Measurements from ENCODE around the gene GNPNAT1.

DNA sequence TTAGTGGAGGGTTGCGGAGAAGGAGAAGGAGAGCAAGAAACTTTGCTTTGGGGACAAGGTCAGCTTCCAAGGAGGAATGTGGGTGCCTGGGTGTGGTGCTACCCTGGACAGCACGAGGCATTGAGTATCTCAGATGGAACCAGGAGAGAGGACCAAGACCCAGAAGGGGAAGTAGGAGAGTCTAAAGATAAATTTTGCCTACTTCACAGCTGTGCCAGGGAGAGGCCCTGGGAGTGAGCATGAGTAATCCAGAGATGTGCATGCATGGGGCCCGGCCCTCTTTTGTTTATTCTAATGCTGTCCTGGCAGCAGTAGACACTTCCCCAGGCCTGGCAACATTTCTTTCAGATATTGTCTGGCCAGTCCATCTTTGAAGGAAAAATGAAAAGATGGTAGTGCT is 49.5 kb upstream of the GNPNAT1 start:
- TF ChIP-seq, protein P1, sequence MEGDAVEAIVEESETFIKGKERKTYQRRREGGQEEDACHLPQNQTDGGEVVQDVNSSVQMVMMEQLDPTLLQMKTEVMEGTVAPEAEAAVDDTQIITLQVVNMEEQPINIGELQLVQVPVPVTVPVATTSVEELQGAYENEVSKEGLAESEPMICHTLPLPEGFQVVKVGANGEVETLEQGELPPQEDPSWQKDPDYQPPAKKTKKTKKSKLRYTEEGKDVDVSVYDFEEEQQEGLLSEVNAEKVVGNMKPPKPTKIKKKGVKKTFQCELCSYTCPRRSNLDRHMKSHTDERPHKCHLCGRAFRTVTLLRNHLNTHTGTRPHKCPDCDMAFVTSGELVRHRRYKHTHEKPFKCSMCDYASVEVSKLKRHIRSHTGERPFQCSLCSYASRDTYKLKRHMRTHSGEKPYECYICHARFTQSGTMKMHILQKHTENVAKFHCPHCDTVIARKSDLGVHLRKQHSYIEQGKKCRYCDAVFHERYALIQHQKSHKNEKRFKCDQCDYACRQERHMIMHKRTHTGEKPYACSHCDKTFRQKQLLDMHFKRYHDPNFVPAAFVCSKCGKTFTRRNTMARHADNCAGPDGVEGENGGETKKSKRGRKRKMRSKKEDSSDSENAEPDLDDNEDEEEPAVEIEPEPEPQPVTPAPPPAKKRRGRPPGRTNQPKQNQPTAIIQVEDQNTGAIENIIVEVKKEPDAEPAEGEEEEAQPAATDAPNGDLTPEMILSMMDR (IDR thresholded peaks at IDR 0.05): no peak
- TF ChIP-seq EP300 (IDR thresholded peaks at IDR 0.05): no peak

Data from suprapubic skin (tissue), 3 donors.